IMR-90 (cell line): Measurements from ENCODE around the gene DLG5. TPM values are rescaled to one million over a fixed set of nuclear protein-coding genes. Genes with fewer than 3 reads are reported as not detected.

Source experiments
- ATAC-seq: fragments of 200-7000 bp; cut with Tn5 transposase; 2 replicates; pipeline ENCODE4 v1.9.1; 2020; ENCODE audit warnings: low read depth, mild to moderate bottlenecking, moderate library complexity
- BruUV-seq: library from RNA; stranded (reverse); fragments of 400-500 nt; replicated peaks from 2 replicates; lab custom pipeline; 2021; lab: Mats Ljungman, UMichigan
- CTCF ChIA-PET: fragments of 300-600 bp; formaldehyde crosslinking; extraction: SDS; loops from one replicate; lab custom pipeline; 2021; ENCODE audit warnings: antibody characterized with exemption; lab: Yijun Ruan, JAX
- POLR2A ChIA-PET: fragments of 300-600 bp; sonication (Branson Sonifier 250); formaldehyde crosslinking; loops from one replicate; lab custom pipeline; 2022; ENCODE audit warnings: antibody characterized with exemption; ENCODE audit not compliant: unreplicated experiment; lab: Charles Lee
- DNase-seq: peaks from one replicate; pipeline ENCODE4 v3.0.0; 2013
- H2AFZ ChIP-seq: replicated peaks from 2 replicates; pipeline ENCODE3; 2013; ENCODE audit warnings: low read length, mild to moderate bottlenecking; ENCODE audit not compliant: poor library complexity
- H2AK5ac ChIP-seq: 2 replicates; pipeline ENCODE4 v1.6.1; 2013; ENCODE audit warnings: low read depth, low read length, inconsistent platforms
- H2AK9ac ChIP-seq: replicated peaks from 2 replicates; pipeline ENCODE3; 2013; ENCODE audit warnings: mild to moderate bottlenecking, low read depth, low read length, moderate library complexity; ENCODE audit not compliant: poor library complexity
- H2BK120ac ChIP-seq: 2 replicates; pipeline ENCODE4 v1.6.1; 2013; ENCODE audit warnings: low read depth, low read length, inconsistent platforms
- H2BK15ac ChIP-seq: 3 replicates; pipeline ENCODE4 v1.6.1; 2013; ENCODE audit warnings: low read depth, low read length, inconsistent platforms
- H2BK20ac ChIP-seq: 2 replicates; pipeline ENCODE4 v1.6.1; 2013; ENCODE audit warnings: low read depth, mild to moderate bottlenecking, inconsistent platforms, low read length, moderate library complexity
- H2BK5ac ChIP-seq: 2 replicates; pipeline ENCODE4 v1.6.1; 2013; ENCODE audit warnings: mild to moderate bottlenecking, low read depth, low read length, inconsistent platforms; ENCODE audit not compliant: poor library complexity, severe bottlenecking
- H3K14ac ChIP-seq: replicated peaks from 2 replicates; pipeline ENCODE4 v1.6.1; 2013; ENCODE audit warnings: low read depth, low read length, inconsistent platforms
- H3K18ac ChIP-seq: 2 replicates; pipeline ENCODE4 v1.6.1; 2013; ENCODE audit warnings: low read depth, low read length, control low read depth
- H3K23ac ChIP-seq: 2 replicates; pipeline ENCODE4 v1.6.1; 2013; ENCODE audit warnings: low read depth, low read length, inconsistent platforms
- H3K27ac ChIP-seq: 2 replicates; pipeline ENCODE4 v1.5.1; 2013; ENCODE audit warnings: mild to moderate bottlenecking, control low read depth, low read length; ENCODE audit not compliant: insufficient read depth
- H3K27me3 ChIP-seq: 2 replicates; pipeline ENCODE4 v1.6.1; 2013; ENCODE audit warnings: low read length; ENCODE audit not compliant: control insufficient read depth, insufficient read depth
- H3K36me3 ChIP-seq: 2 replicates; pipeline ENCODE4 v1.6.1; 2013; ENCODE audit warnings: low read length, mixed read lengths; ENCODE audit not compliant: control insufficient read depth, insufficient read depth
- H3K4ac ChIP-seq: 2 replicates; pipeline ENCODE4 v1.6.1; 2013; ENCODE audit warnings: low read depth, low read length, inconsistent platforms
- H3K4me1 ChIP-seq: 2 replicates; pipeline ENCODE4 v1.6.1; 2013; ENCODE audit warnings: low read length, mixed read lengths; ENCODE audit not compliant: control insufficient read depth, insufficient read depth
- H3K4me2 ChIP-seq: 2 replicates; pipeline ENCODE4 v1.6.1; 2013; ENCODE audit warnings: low read depth, mild to moderate bottlenecking, control low read depth, low read length, moderate library complexity
- H3K4me3 ChIP-seq: 2 replicates; pipeline ENCODE4 v1.5.1; 2013; ENCODE audit warnings: low read depth, mild to moderate bottlenecking, control low read depth, low read length, moderate library complexity; ENCODE audit not compliant: insufficient read depth
- H3K56ac ChIP-seq: 2 replicates; pipeline ENCODE4 v1.6.1; 2013; ENCODE audit warnings: low read length, inconsistent platforms; ENCODE audit not compliant: insufficient read depth; ENCODE audit errors: extremely low read depth
- H3K79me1 ChIP-seq, 2 experiments: 2 replicates each; pipeline ENCODE4 v1.6.1; 2013; ENCODE audit warnings: low read length in 2 of 2, inconsistent platforms in 1 of 2, low read depth in 1 of 2
- H3K9ac ChIP-seq: 2 replicates; pipeline ENCODE4 v1.6.1; 2013; ENCODE audit warnings: low read depth, low read length, control low read depth
- H3K9me1 ChIP-seq: 2 replicates; pipeline ENCODE4 v1.6.1; 2013; ENCODE audit warnings: low read length, inconsistent platforms; ENCODE audit not compliant: insufficient read depth
- H3K9me3 ChIP-seq: 2 replicates; pipeline ENCODE4 v1.6.1; 2013; ENCODE audit warnings: low read length; ENCODE audit not compliant: control insufficient read depth, insufficient read depth
- H4K20me1 ChIP-seq: 2 replicates; pipeline ENCODE4 v1.6.1; 2013; ENCODE audit warnings: low read length, inconsistent platforms; ENCODE audit not compliant: insufficient read depth
- H4K5ac ChIP-seq: 2 replicates; pipeline ENCODE4 v1.6.1; 2013; ENCODE audit warnings: mild to moderate bottlenecking, low read depth, low read length, control low read depth
- H4K8ac ChIP-seq, 2 experiments: 2 replicates each; pipeline ENCODE4 v1.6.1; 2013; ENCODE audit warnings: low read depth in 2 of 2, low read length in 2 of 2, control low read depth in 1 of 2, inconsistent platforms in 1 of 2
- H4K91ac ChIP-seq: 2 replicates; pipeline ENCODE4 v1.6.1; 2013; ENCODE audit warnings: low read depth, low read length, inconsistent platforms; ENCODE audit not compliant: insufficient read depth
- BHLHE40 ChIP-seq: fragments of 150-350 bp; IDR thresholded peaks from 2 replicates; pipeline ENCODE4 v1.6.1; 2016; ENCODE audit warnings: mild to moderate bottlenecking, low read depth, low read length
- RAD21 ChIP-seq: IDR thresholded peaks from 2 replicates; pipeline ENCODE4 v1.6.1; 2012; ENCODE audit warnings: low read length, improper control_type of control experiment
- USF2 ChIP-seq: fragments of 150-350 bp; IDR thresholded peaks from 2 replicates; pipeline ENCODE4 v1.6.1; 2017; ENCODE audit warnings: mild to moderate bottlenecking, antibody characterized with exemption, low read length, low read depth
- WGBS, 2 experiments: methylation state at CpG; one replicate each; pipeline versions ENCODE4 v1.1.5 to v1.1.7; 2013; ENCODE audit warnings: missing lambda C conversion rate in 2 of 2; ENCODE audit not compliant: insufficient read length in 1 of 2; ENCODE audit errors: extremely low coverage in 2 of 2; 5-methylcytosine and 5-hydroxymethylcytosine counted together
- dilution Hi-C: fragments of 300-500 bp; cut with HindIII; formaldehyde crosslinking; loops from one replicate; pipeline ENCODE4 v1.14.3; 2018; ENCODE audit warnings: low sequenced_read_pairs; ENCODE audit not compliant: unreplicated experiment
- in situ Hi-C: fragments of 300-500 bp; cut with MboI; formaldehyde crosslinking; loops from 3 replicates; pipeline ENCODE4 v1.14.3; 2019; ENCODE audit warnings: low sequenced_read_pairs, inconsistent platforms, mixed read lengths
- intact Hi-C: fragments of 100-400 bp; cut with micrococcal nuclease; formaldehyde crosslinking; loops from 2 replicates; pipeline ENCODE4 v1.10.0; 2022
- polyA plus RNA-seq, 3 experiments: library from polyadenylated mRNA; depleted of rRNA; stranded (reverse); fragments of >200 nt; gene quantifications; 2 replicates each; pipeline ENCODE4 v1.2.3, GENCODE V29; 2012; ENCODE audit warnings: low replicate concordance in 1 of 3
- total RNA-seq: library from RNA; depleted of rRNA; stranded (reverse); fragments of >200 nt; gene quantifications from 2 replicates; pipeline ENCODE4 v1.2.3, GENCODE V29; 2012

The DLG5 gene
- total and polyA plus RNA-seq, 2 of the 4 experiments (the other 2 are of a cell fraction) = 12.7 to 28.7 TPM

GRCh38 chr10:77939561-77940001 lies 13.0 kb upstream of the DLG5 start:
- intact Hi-C loops (no loop called here), dilution Hi-C loops (no loop called here), in situ Hi-C loops (no loop called here)
- H3K4ac ChIP-seq = peak overlapping the region; percentile 28; the same call in 1 of the 2 replicates
- peaks cover 14% of the 10 kb centered on the region for H3K4me1 ChIP-seq
- WGBS, 2 experiments = 28% methylated on average over 3 of the region's 3 CpGs; no CpG with 5 or more reads in 1 of the 2 experiments
- H3K79me1 ChIP-seq = no peaks in the 10 kb centered on the region
- H2AK5ac ChIP-seq = peak overlapping the region; percentile 82; the same call in 1 of the 2 replicates
- no peak overlapping the region for H3K56ac ChIP-seq
- CTCF ChIA-PET = no interaction called here
- no peak overlapping the region; the same call in 1 of the 2 replicates for H3K27ac ChIP-seq
- H2BK5ac ChIP-seq = no peak overlapping the region
- H3K18ac ChIP-seq = no peak overlapping the region
- H3K23ac ChIP-seq = peak overlapping the region; percentile 13; the same call in 1 of the 2 replicates
- peak overlapping the region; percentile 70 for H2AFZ ChIP-seq
- no peak overlapping the region for H3K4me3 ChIP-seq
- ATAC-seq (peak; percentile 63), DNase-seq (peak; percentile 76)
- H3K9me1 ChIP-seq = peaks cover 8% of the 10 kb centered on the region
- peak overlapping the region in 1 of 2 experiments; percentile 56; a peak in 1 of 4 replicates for H4K8ac ChIP-seq
- H3K9ac ChIP-seq = no peak overlapping the region
- H3K14ac ChIP-seq = peak overlapping the region; percentile 22
- peak overlapping the region; percentile 94 for H2AK9ac ChIP-seq
- no peaks in the 10 kb centered on the region for H3K9me3 ChIP-seq
- POLR2A ChIA-PET = no interaction called here
- H2BK120ac ChIP-seq = peak overlapping the region; percentile 56; the same call in 1 of the 2 replicates
- no peaks in the 10 kb centered on the region for H3K36me3 ChIP-seq
- H3K4me2 ChIP-seq = no peak overlapping the region
- H3K27me3 ChIP-seq = no peaks in the 10 kb centered on the region
- H4K91ac ChIP-seq = no peak overlapping the region
- peak overlapping the region; percentile 9; the same call in 1 of the 2 replicates for H2BK20ac ChIP-seq
- H2BK15ac ChIP-seq = peak overlapping the region; percentile 86; the same call in 1 of the 3 replicates
- peak; percentile 41; the same call in 1 of the 2 replicates for TF ChIP-seq BHLHE40
- TF ChIP-seq USF2 = peak; percentile 45; the same call in 1 of the 2 replicates
- TF ChIP-seq RAD21 = no peak
- BruUV-seq = no TSS peak
- H4K5ac ChIP-seq = no peak overlapping the region
- no peaks in the 10 kb centered on the region for H4K20me1 ChIP-seq
